ENCODE data around the gene ITGB4.

DNA sequence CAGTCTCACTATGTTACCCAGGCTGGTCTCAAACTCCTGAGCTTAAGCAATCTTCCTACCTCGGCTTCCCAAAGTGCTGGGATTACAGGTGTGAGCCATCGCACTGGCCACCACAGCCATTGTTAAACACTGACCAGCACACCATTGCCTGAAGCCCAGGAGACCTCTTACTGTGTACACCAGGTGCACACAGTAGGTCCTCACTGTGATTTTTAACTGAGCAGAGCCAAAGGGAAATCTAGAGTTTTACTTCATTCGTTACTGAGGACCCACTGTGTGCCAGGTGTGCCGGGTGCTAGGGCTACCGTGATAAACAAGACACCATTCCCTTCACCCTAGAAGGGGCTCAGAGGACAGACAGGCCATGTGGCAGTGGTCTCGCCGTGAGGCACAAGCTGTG is 4.2 kb downstream of the ITGB4 start:
- no peak for TF ChIP-seq EZH2 (IDR thresholded peaks at IDR 0.05; ENCODE audit: borderline replicate concordance, low read depth, low read length, severe bottlenecking)
- TF ChIP-seq, protein P1, sequence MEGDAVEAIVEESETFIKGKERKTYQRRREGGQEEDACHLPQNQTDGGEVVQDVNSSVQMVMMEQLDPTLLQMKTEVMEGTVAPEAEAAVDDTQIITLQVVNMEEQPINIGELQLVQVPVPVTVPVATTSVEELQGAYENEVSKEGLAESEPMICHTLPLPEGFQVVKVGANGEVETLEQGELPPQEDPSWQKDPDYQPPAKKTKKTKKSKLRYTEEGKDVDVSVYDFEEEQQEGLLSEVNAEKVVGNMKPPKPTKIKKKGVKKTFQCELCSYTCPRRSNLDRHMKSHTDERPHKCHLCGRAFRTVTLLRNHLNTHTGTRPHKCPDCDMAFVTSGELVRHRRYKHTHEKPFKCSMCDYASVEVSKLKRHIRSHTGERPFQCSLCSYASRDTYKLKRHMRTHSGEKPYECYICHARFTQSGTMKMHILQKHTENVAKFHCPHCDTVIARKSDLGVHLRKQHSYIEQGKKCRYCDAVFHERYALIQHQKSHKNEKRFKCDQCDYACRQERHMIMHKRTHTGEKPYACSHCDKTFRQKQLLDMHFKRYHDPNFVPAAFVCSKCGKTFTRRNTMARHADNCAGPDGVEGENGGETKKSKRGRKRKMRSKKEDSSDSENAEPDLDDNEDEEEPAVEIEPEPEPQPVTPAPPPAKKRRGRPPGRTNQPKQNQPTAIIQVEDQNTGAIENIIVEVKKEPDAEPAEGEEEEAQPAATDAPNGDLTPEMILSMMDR (IDR thresholded peaks at IDR 0.05; ENCODE audit: borderline replicate concordance, extremely low read depth, low read length, poor library complexity, severe bottlenecking): no peak
